NCI-H1105 treated with DMSO at 0.1 percent for 48 hours (cell line): ENCODE results near the gene ELAPOR1.

ENCODE experiments used
- DNase-seq: peaks from one replicate; lab custom pipeline; 2025; lab: John Stamatoyannopoulos, UW

The ELAPOR1 gene, protein sequence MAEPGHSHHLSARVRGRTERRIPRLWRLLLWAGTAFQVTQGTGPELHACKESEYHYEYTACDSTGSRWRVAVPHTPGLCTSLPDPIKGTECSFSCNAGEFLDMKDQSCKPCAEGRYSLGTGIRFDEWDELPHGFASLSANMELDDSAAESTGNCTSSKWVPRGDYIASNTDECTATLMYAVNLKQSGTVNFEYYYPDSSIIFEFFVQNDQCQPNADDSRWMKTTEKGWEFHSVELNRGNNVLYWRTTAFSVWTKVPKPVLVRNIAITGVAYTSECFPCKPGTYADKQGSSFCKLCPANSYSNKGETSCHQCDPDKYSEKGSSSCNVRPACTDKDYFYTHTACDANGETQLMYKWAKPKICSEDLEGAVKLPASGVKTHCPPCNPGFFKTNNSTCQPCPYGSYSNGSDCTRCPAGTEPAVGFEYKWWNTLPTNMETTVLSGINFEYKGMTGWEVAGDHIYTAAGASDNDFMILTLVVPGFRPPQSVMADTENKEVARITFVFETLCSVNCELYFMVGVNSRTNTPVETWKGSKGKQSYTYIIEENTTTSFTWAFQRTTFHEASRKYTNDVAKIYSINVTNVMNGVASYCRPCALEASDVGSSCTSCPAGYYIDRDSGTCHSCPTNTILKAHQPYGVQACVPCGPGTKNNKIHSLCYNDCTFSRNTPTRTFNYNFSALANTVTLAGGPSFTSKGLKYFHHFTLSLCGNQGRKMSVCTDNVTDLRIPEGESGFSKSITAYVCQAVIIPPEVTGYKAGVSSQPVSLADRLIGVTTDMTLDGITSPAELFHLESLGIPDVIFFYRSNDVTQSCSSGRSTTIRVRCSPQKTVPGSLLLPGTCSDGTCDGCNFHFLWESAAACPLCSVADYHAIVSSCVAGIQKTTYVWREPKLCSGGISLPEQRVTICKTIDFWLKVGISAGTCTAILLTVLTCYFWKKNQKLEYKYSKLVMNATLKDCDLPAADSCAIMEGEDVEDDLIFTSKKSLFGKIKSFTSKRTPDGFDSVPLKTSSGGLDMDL

GRCh38 chr1:109113590-109114341 is at the start of gene ELAPOR1:
ELAPOR1 (plus strand) TSS chr1:109114115; CDS start chr1:109114184, 69 bp downstream.
- DNase-seq: peak; percentile 92

GRCh38 chr1:109065137-109065536 is 48.8 kb upstream of the ELAPOR1 start:
- no peak for DNase-seq

GRCh38 chr1:109067883-109068282 is 46.0 kb upstream of the ELAPOR1 start:
- no peak for DNase-seq

GRCh38 chr1:109069294-109069693 is 44.6 kb upstream of the ELAPOR1 start:
- DNase-seq: no peak

- DNase-seq: peak; percentile 93
Observed at GRCh38 chr1:109075531-109076490, 38.1 kb upstream of the ELAPOR1 start, which contains the start of gene TAF13. TAF13 (minus strand) TSS chr1:109076003; CDS start chr1:109075947, 56 bp downstream.

GRCh38 chr1:109078317-109078716 is 35.6 kb upstream of the ELAPOR1 start:
- DNase-seq: no peak

DNA sequence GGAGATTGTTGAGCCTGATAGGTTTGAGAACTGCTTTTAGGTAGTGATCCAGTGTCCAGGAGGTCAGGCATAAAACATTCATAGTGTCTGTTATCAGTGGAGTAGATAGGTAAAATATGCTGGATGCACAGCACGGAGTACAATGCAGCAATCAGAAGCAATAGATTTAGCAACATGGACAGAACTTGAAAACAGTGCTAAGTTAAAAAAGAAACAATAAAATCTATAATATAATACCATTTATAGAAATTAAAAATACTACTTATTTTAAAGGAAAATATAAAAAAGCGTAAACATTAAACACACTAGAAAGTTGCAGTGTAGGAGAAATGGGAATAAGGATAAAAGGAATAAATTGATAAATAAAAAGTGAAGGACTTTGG is 34.7 kb upstream of the ELAPOR1 start:
- DNase-seq: no peak

GRCh38 chr1:109080441-109081082 is 33.4 kb upstream of the ELAPOR1 start:
- DNase-seq: no peak

DNA sequence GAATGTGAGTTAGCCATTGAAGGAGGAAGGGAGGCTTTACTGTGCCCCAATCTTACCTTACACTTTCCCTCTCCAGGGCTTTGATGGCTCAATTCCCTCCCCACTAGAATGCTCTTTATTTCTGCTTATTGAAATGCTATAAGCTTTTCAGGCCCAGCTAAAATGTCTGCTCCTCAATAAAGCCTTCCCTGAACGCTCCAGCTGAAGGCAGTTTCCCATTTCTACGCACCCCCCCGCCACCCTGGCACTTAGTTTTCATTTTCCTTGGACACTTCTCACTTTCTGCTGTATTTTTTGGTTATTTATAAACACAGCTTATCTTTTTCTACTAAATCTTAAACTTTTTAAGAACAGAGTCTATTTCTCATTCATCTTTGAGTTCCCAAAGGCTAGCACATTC is 30.4 kb upstream of the ELAPOR1 start:
- DNase-seq: no peak

GRCh38 chr1:109083923-109084322 is 30.0 kb upstream of the ELAPOR1 start:
- DNase-seq: no peak

- DNase-seq: no peak
Observed at GRCh38 chr1:109084563-109085517, 29.1 kb upstream of the ELAPOR1 start.

DNA sequence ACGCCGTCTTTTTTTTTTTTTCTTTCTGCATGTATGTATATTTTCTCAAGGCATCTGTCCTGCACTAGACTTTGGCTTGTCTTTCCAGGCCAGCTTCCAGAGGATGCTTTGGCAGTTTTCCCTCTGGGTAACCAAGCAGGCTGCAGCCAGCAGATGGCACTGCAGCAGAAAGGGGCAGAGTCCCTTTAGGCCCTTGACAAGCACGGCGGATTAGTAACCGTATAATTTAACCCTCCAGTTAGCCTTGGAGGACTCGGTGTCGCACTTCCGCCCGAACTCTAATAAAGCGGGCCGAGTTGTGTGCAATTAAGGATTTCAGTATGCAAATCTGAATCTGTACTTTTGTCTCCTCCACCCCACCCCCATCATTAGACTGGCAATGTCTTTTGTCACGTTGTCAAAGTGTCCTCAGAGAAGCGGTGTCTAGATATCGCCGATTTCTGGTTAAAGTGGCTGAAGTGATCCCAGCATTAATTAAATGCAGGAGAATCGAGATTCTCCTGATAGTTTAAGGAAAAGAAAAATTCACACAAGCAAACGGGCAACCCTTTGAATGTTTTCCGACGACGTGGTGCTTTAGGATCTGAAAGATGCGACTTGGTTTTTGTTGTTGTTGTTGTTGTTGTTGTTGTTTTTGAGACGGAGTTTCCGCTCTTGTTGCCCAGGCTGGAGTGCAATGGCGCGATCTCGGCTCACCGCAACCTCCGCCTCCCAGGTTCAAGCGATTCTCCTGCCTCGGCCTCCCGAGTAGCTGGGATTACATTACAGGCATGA is 24.5 kb upstream of the ELAPOR1 start:
- peak; percentile 89 for DNase-seq

DNA sequence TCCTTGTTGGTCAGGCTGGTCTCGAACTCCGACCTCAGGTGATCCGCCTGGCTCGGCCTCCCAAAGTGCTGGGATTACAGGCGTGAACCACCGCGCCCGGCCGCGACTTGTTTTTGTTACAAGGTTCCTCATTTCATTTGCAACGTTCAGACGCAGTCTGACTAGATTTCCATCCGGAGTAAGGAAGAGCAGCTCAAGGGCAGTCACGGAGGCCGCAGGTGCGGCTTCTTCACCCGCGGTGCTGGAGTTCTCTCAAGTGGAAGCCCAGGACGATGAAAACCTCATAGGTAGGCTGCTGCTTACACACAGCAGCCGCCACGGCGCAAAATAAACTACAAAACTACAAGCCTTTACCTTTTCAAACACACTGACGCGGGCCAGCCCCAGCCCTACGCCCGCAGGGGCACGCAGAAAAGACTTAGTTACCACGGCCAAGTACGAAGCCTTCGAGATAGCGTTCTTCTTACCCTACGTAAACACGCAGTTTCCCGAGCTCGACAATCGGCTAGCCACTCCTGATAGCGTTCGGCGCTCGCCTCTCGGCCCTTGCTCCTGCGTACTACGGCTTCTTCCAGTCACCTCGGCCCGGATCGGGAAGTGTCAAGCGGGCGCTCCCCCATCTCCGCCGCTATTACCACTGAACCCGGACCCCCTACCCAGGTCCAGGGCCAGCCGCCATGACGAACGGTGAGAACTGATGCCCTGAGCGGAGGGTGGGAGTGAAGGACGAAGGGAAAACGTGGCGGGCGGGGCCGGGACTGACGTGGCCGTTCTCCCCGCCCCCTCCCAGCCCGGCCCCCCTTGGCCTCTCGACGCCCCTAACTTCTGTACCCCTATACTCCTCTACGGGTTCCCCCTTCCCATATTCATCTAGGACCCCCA is 23.5 kb upstream of the ELAPOR1 start, which contains the start of gene TMEM167B:
Gene TMEM167B, plus strand, starts transcription at position 569 of the 882 bp plus-strand sequence. Its CDS starts 109 bp downstream, at position 678.
- peak; percentile 93 for DNase-seq

- peak; percentile 42 for DNase-seq
Observed at GRCh38 chr1:109091078-109091838, 22.7 kb upstream of the ELAPOR1 start.

DNA sequence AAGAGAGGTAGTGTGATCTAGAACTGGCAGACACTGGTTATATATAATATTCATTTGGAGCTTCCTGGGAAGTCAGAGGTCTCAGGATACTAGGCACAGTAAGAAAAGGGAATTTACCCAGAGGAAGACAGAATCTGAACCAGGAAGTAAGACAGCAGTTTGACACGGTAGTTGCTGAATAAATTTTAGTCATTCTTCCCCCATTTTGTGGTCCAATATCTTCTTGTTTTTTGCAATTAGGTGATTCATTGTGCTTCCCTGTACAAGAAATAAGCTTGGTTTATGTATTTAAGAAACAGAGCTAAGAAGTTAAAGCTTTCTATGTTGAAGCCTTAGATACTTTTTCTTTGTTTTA is 22.1 kb upstream of the ELAPOR1 start:
- no peak for DNase-seq

- DNase-seq: no peak
Observed at GRCh38 chr1:109094377-109094803, 19.5 kb upstream of the ELAPOR1 start.
